Spinal cord (tissue), 10 donors: ENCODE measurements around the gene HIGD1A. TPM values are rescaled to one million over a fixed set of nuclear protein-coding genes. Genes with fewer than 3 reads are reported as not detected.

Source experiments
- DNase-seq, 6 donors: peaks; one replicate each; pipeline versions ENCODE4 v3.0.0 to v3.0.0-alpha.2; 2013 to 2015; ENCODE audit warnings: low spot score in 6 of 6, low read depth in 4 of 6
- H3K27ac ChIP-seq: one replicate; pipeline ENCODE4 v1.5.1; 2013; ENCODE audit warnings: low read depth, low read length, control low read depth
- H3K27me3 ChIP-seq: one replicate; pipeline ENCODE4 v1.6.1; 2013; ENCODE audit warnings: low read length; ENCODE audit not compliant: control insufficient read depth, insufficient read depth
- H3K36me3 ChIP-seq: one replicate; pipeline ENCODE4 v1.6.1; 2013; ENCODE audit warnings: low read length; ENCODE audit not compliant: control insufficient read depth, insufficient read depth
- H3K4me1 ChIP-seq: one replicate; pipeline ENCODE4 v1.6.1; 2013; ENCODE audit warnings: low read length; ENCODE audit not compliant: control insufficient read depth, insufficient read depth
- H3K4me3 ChIP-seq: one replicate; pipeline ENCODE4 v1.5.1; 2013; ENCODE audit warnings: low read depth, low read length, control low read depth
- H3K9me3 ChIP-seq: one replicate; pipeline ENCODE4 v1.6.1; 2013; ENCODE audit warnings: low read length; ENCODE audit not compliant: control insufficient read depth, insufficient read depth
- WGBS: methylation state at CpG from one replicate; pipeline ENCODE4 v1.1.5; 2013; ENCODE audit warnings: missing lambda C conversion rate; ENCODE audit not compliant: insufficient coverage; 5-methylcytosine and 5-hydroxymethylcytosine counted together
- polyA plus RNA-seq, 2 donors: library from polyadenylated mRNA; unstranded; fragments of 120-200 nt; gene quantifications; one replicate each; pipeline ENCODE4 v1.2.1, GENCODE V29; 2013; ENCODE audit not compliant: insufficient read length in 2 of 2
- total RNA-seq, 2 donors: library from RNA; depleted of rRNA in 1 of 2; stranded (reverse); fragments of 120-200 nt in 1 of 2; fragments of >200 nt in 1 of 2; gene quantifications; one replicate each; pipeline versions ENCODE4 v1.2.3 to v1.2.4, GENCODE V29; 2013 to 2014
- donor health status: healthy.

Gene HIGD1A
- total and polyA plus RNA-seq, 4 donors, result 136 to 200 (median 179) TPM

- Histone ChIP-seq H3K36me3 (no peaks in the 10 kb centered on the region), H3K27ac (no peak overlapping the region), H3K27me3 (no peaks in the 10 kb centered on the region), H3K4me1 (no peaks in the 10 kb centered on the region), H3K9me3 (no peaks in the 10 kb centered on the region), H3K4me3 (no peak overlapping the region)
- 6% methylated on average over 3 of the region's 7 CpGs for WGBS
- peak in 3 of 6 donors; percentile 22 to 73 (median 50) for DNase-seq
Observed at GRCh38 chr3:42830437-42831320, 26.4 kb upstream of the HIGD1A start.

GRCh38 chr3:42829628-42830436, 25.5 kb upstream of the HIGD1A start:
- H3K4me3 ChIP-seq, result no peak overlapping the region
- H3K27ac ChIP-seq, result no peak overlapping the region
- 86% methylated on average over 1 of the region's 5 CpGs for WGBS
- H3K4me1 ChIP-seq, result no peaks in the 10 kb centered on the region
- H3K9me3 ChIP-seq, result no peaks in the 10 kb centered on the region
- H3K27me3 ChIP-seq, result no peaks in the 10 kb centered on the region
- no peaks in the 10 kb centered on the region for H3K36me3 ChIP-seq
- DNase-seq, result no peak

GRCh38 chr3:42829083-42829627, 24.9 kb upstream of the HIGD1A start:
- Histone ChIP-seq H3K36me3 (no peaks in the 10 kb centered on the region), H3K9me3 (no peaks in the 10 kb centered on the region), H3K4me1 (no peaks in the 10 kb centered on the region), H3K4me3 (no peak overlapping the region), H3K27ac (no peak overlapping the region), H3K27me3 (no peaks in the 10 kb centered on the region)
- DNase-seq, result no peak
- 100% methylated on average over 1 of the region's 5 CpGs for WGBS

GRCh38 chr3:42827654-42828053, 23.4 kb upstream of the HIGD1A start:
- no peaks in the 10 kb centered on the region for H3K27me3 ChIP-seq
- no peak overlapping the region for H3K27ac ChIP-seq
- H3K4me3 ChIP-seq, result no peak overlapping the region
- H3K9me3 ChIP-seq, result no peaks in the 10 kb centered on the region
- H3K36me3 ChIP-seq, result no peaks in the 10 kb centered on the region
- peak in 1 of 6 donors; percentile 4 for DNase-seq
- no CpG with 5 or more reads among the region's 4 CpGs for WGBS
- H3K4me1 ChIP-seq, result no peaks in the 10 kb centered on the region

- no peak for DNase-seq
- no peaks in the 10 kb centered on the region for H3K36me3 ChIP-seq
- no peaks in the 10 kb centered on the region for H3K9me3 ChIP-seq
- no peaks in the 10 kb centered on the region for H3K4me1 ChIP-seq
- H3K27me3 ChIP-seq, result no peaks in the 10 kb centered on the region
- H3K27ac ChIP-seq, result no peak overlapping the region
- H3K4me3 ChIP-seq, result no peak overlapping the region
Observed at GRCh38 chr3:42827023-42827422, 22.7 kb upstream of the HIGD1A start.

GRCh38 chr3:42826141-42826540, 21.9 kb upstream of the HIGD1A start:
- no peaks in the 10 kb centered on the region for H3K9me3 ChIP-seq
- H3K27ac ChIP-seq, result no peak overlapping the region
- H3K4me3 ChIP-seq, result no peak overlapping the region
- no peak for DNase-seq
- H3K27me3 ChIP-seq, result no peaks in the 10 kb centered on the region
- H3K36me3 ChIP-seq, result no peaks in the 10 kb centered on the region
- no peaks in the 10 kb centered on the region for H3K4me1 ChIP-seq

GRCh38 chr3:42823351-42823750, 19.1 kb upstream of the HIGD1A start:
- 50% methylated on average over 1 of the region's 2 CpGs for WGBS
- H3K27me3 ChIP-seq, result no peaks in the 10 kb centered on the region

GRCh38 chr3:42822828-42823227, 18.5 kb upstream of the HIGD1A start:
- DNase-seq, result no peak
- H3K27ac ChIP-seq, result no peak overlapping the region
- H3K9me3 ChIP-seq, result no peaks in the 10 kb centered on the region
- no peaks in the 10 kb centered on the region for H3K4me1 ChIP-seq
- H3K4me3 ChIP-seq, result no peak overlapping the region
- WGBS, result 88% methylated on average over 2 of the region's 3 CpGs
- no peaks in the 10 kb centered on the region for H3K36me3 ChIP-seq
- no peaks in the 10 kb centered on the region for H3K27me3 ChIP-seq

More at GRCh38 chr3:42823351-42823750, 19.1 kb upstream of the HIGD1A start:
- Histone ChIP-seq H3K9me3 (no peaks in the 10 kb centered on the region), H3K36me3 (no peaks in the 10 kb centered on the region), H3K27ac (no peak overlapping the region), H3K4me3 (no peak overlapping the region), H3K4me1 (no peaks in the 10 kb centered on the region)
- DNase-seq, result no peak

GRCh38 chr3:42820746-42821051, 16.4 kb upstream of the HIGD1A start:
- Histone ChIP-seq H3K4me3 (no peak overlapping the region), H3K27ac (no peak overlapping the region), H3K27me3 (no peaks in the 10 kb centered on the region), H3K9me3 (no peaks in the 10 kb centered on the region), H3K36me3 (no peaks in the 10 kb centered on the region), H3K4me1 (no peaks in the 10 kb centered on the region)
- WGBS, result 92% methylated on average over 6 of the region's 6 CpGs
- DNase-seq, result no peak
